HFFc6 (cell line): ENCODE measurements around the gene PC. TPM values are rescaled to one million over a fixed set of nuclear protein-coding genes. Genes with fewer than 3 reads are reported as not detected.

Experiments
- DNase-seq: peaks from one replicate; pipeline ENCODE4 v3.0.0-alpha.2; 2018
- H3K27ac Mint-ChIP-seq: 2 replicates; pipeline ENCODE4 v1.8.0; 2020; ENCODE audit warnings: mild to moderate bottlenecking, mixed read lengths
- H3K27me3 Mint-ChIP-seq: 2 replicates; pipeline ENCODE4 v1.8.0; 2021; ENCODE audit warnings: mild to moderate bottlenecking, moderate library complexity, mixed read lengths; ENCODE audit not compliant: insufficient read depth
- H3K36me3 Mint-ChIP-seq: 2 replicates; pipeline ENCODE4 v1.8.0; 2021; ENCODE audit warnings: low read depth, mixed read lengths
- H3K4me1 Mint-ChIP-seq: 2 replicates; pipeline ENCODE4 v1.8.0; 2020; ENCODE audit warnings: low read depth, mixed read lengths
- H3K4me3 Mint-ChIP-seq: 2 replicates; pipeline ENCODE4 v1.8.0; 2020; ENCODE audit warnings: mild to moderate bottlenecking, moderate library complexity, mixed read lengths
- H3K9me3 Mint-ChIP-seq: 2 replicates; pipeline ENCODE4 v1.8.0; 2020; ENCODE audit warnings: mild to moderate bottlenecking, mixed read lengths
- total RNA-seq, 6 experiments: library from RNA; stranded (reverse); fragmentation: NEBNext Ultra II Directional; extraction: Animal tissue kit (Norgen Biotek cat#: 25700); gene quantifications; 2 replicates in 1 of 6; 3 replicates in 5 of 6; pipeline ENCODE4 v1.2.3, GENCODE V29; 2021
- TF ChIP-seq, protein P1 (sequence below): fragments of 200-600 bp; sonication (generic); IDR thresholded peaks from 2 replicates; pipeline ENCODE4 v1.5.0; 2021; ENCODE audit warnings: antibody characterized with exemption, mild to moderate bottlenecking

The PC gene
- total RNA-seq, 6 experiments from 2014 or later, result 13.2 to 21.8 (median 19.3) TPM

DNA sequence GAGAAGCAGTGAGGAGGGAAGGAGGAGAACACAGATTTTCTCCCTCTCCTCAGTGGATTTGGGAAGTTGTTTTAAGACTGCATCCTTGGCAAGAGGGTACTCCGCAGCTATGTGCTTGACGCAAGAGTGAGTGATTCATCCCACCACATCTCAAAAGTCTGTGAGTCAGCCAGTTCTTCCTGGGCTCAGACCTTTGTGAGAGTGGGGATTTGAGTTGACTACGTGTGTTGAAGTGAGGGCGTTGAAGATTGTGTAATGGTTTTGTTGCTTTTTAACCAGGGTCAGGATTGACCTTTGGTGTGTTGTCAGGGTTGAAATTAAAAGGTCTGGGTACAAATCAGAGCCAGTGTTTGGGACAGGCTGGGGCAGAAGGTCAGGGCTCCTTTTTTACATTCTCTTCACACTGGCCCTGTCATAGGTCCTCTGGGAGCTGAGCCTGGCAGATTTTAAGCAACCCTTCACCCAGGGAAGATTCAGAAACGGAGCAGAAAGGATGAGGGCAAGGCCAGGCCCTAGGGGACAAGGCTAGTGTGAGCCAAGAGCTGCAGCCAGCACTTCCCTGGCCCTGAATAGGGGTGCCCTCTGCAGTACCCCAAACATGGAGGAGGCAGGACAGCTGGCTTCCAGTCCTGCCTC is 12.7 kb upstream of the PC start:
- H3K4me1 Mint-ChIP-seq, result peaks cover 69% of the 10 kb centered on the region
- H3K27ac Mint-ChIP-seq, result peak overlapping the region; percentile 97
- no peaks in the 10 kb centered on the region; the same call in 1 of the 2 replicates for H3K27me3 Mint-ChIP-seq
- no peaks in the 10 kb centered on the region for H3K9me3 Mint-ChIP-seq
- peak; percentile 98 for DNase-seq
- H3K4me3 Mint-ChIP-seq, result peak overlapping the region; percentile 41
- no peaks in the 10 kb centered on the region for H3K36me3 Mint-ChIP-seq
- TF ChIP-seq, protein P1, sequence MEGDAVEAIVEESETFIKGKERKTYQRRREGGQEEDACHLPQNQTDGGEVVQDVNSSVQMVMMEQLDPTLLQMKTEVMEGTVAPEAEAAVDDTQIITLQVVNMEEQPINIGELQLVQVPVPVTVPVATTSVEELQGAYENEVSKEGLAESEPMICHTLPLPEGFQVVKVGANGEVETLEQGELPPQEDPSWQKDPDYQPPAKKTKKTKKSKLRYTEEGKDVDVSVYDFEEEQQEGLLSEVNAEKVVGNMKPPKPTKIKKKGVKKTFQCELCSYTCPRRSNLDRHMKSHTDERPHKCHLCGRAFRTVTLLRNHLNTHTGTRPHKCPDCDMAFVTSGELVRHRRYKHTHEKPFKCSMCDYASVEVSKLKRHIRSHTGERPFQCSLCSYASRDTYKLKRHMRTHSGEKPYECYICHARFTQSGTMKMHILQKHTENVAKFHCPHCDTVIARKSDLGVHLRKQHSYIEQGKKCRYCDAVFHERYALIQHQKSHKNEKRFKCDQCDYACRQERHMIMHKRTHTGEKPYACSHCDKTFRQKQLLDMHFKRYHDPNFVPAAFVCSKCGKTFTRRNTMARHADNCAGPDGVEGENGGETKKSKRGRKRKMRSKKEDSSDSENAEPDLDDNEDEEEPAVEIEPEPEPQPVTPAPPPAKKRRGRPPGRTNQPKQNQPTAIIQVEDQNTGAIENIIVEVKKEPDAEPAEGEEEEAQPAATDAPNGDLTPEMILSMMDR, result no peak

DNA sequence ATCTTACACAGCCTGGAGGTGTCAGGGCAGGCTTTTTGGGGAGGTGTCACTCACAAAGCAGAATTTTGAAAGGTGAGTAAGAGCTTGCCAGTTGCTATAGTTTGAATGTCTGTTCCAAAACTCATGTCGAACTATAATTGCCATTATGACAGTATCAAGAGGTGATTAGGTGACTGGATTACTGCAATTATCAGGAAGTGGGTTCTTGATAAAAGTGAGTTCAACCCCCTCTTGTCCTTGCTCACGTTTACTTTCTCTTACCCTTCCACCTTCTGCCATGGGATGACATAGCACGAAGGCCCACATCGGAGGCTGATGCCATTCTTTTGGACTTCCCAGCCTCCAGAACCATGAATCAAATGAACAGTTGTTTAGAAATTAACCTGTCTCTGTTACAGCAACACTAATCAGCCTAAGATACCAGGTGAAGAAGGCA is 12.2 kb upstream of the PC start:
- Mint-ChIP-seq H3K36me3 (no peaks in the 10 kb centered on the region), H3K4me1 (peaks cover 73% of the 10 kb centered on the region), H3K27me3 (no peaks in the 10 kb centered on the region; the same call in 1 of the 2 replicates), H3K27ac (peak overlapping the region; percentile 97), H3K9me3 (no peaks in the 10 kb centered on the region), H3K4me3 (peak overlapping the region; percentile 41)
- no peak for DNase-seq
- TF ChIP-seq, protein P1, result no peak

DNA sequence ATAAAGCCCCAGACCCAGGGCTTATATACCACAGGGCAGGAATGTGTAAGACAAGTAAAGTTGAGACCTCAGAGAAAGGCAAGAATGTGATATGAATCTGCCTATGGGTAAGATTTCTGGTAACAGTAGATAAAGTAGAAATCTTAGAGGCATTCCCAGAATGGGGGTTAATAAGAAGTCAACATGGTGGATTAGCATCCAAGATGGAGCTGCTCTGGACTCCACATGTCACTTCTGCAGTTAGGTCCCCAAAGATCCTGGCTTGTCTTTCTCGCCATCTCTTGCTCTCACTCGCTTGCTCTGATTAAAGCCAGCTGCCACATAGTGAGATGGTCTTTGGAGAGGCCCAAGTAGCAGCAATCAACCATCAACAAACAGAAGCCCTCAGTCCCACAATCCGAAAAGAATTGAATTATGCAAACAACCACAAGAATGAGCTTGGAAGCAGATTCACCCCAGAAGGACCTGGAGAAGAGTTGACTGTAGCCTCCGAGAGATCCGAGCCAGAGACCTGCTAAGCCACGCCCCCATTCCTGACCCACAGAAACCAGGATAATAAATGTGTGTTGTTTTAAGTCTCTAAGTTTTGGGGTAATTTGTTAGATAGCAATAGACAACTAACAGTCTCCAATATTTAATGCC is 11.5 kb upstream of the PC start:
- peak overlapping the region; percentile 41 for H3K4me3 Mint-ChIP-seq
- peak; percentile 80 for DNase-seq
- TF ChIP-seq, protein P1, result no peak
- H3K4me1 Mint-ChIP-seq, result peaks cover 79% of the 10 kb centered on the region
- H3K36me3 Mint-ChIP-seq, result no peaks in the 10 kb centered on the region
- no peaks in the 10 kb centered on the region for H3K9me3 Mint-ChIP-seq
- no peaks in the 10 kb centered on the region; the same call in none of the 2 replicates for H3K27me3 Mint-ChIP-seq
- peak overlapping the region; percentile 97 for H3K27ac Mint-ChIP-seq

DNA sequence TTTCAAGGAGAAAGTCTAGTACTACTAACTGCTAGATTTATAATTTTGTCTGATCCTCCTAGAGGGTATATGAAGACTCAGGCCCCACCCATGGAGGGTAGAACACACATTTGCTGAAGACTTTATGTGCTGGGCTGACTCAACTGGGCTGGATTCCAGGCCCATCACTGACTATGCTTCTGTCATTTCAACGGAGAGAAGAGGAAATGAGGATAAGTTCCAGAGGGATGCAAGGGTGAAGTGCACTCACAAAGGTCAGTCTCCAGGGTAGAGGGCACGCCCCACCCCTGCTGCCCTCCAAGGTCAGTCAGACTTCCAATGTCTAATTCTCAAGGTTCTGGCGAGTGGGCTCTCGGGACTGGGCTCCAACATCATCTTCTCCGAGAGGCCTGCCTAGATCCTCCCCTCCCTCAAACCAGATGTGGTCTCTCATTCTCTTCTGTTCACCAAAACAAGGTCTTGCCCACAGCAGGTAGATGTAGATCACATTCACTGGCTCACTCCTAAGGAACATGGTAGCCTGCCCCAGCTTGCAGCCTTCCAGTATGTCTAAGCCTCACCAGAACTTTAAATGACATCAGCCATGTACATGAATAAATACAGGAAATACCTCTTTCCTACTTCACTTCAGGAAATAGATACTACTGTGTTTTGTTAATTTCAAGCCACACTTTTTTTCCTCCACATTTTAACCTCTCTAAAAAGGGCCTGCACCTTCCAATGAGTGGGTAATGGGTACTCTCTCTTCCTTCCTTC is 9.7 kb upstream of the PC start:
- Mint-ChIP-seq H3K27me3 (no peaks in the 10 kb centered on the region; the same call in none of the 2 replicates), H3K4me1 (peaks cover 72% of the 10 kb centered on the region), H3K9me3 (no peaks in the 10 kb centered on the region), H3K27ac (peak overlapping the region; percentile 95), H3K4me3 (peak overlapping the region; percentile 66), H3K36me3 (no peaks in the 10 kb centered on the region)
- TF ChIP-seq, protein P1, result no peak
- peak; percentile 73 for DNase-seq

DNA sequence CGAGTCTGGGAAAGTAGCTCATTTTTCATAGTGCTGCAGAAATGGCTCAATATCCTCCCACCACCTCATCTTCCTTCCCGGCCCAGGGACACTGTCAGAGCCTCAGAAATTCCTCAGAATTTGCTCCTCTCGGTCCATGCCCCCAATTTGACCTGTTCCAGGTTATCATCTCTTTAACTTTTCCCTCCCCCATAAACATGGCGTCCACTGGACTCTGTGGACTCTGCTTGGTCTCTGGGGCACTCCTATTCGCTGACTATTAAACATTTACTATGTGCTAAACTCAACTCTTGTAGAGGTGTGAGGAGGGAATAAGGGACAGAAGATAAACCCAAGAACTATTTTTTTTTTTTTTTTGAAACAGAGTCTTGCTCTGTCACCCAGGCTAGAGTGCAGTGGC is 8.2 kb upstream of the PC start:
- Mint-ChIP-seq H3K36me3 (no peaks in the 10 kb centered on the region), H3K4me3 (no peak overlapping the region)
- TF ChIP-seq, protein P1, result no peak

More for the DNA sequence above, 8.2 kb upstream of the PC start:
- Mint-ChIP-seq H3K4me1 (peaks cover 61% of the 10 kb centered on the region), H3K27me3 (no peaks in the 10 kb centered on the region; the same call in none of the 2 replicates), H3K9me3 (no peaks in the 10 kb centered on the region), H3K27ac (peak overlapping the region; percentile 15; the same call in 1 of the 2 replicates)
- DNase-seq, result no peak
